BLaER1 treated with 17β-estradiol and CSF1 and Interleukin-3, amounts not matched to agents 10 nM and 100 nM (cell line): ENCODE results near the gene CDK6.

Experiments
- H3K27ac ChIP-seq, 11 experiments: shearing (Covaris generic); formaldehyde crosslinking; 2 replicates each; pipeline ENCODE4 v1.8.1; 2022
- H3K27me3 ChIP-seq, 11 experiments: shearing (Covaris generic); formaldehyde crosslinking; 2 replicates each; pipeline ENCODE4 v1.8.1; 2022
- H3K36me3 ChIP-seq, 11 experiments: shearing (Covaris generic); formaldehyde crosslinking; 2 replicates each; pipeline ENCODE4 v1.8.1; 2022
- H3K4me1 ChIP-seq, 10 experiments: shearing (Covaris generic); formaldehyde crosslinking; 2 replicates each; pipeline ENCODE4 v1.8.1; 2022
- H3K4me2 ChIP-seq, 11 experiments: shearing (Covaris generic); formaldehyde crosslinking; 2 replicates each; pipeline ENCODE4 v1.8.1; 2022
- H3K4me3 ChIP-seq, 10 experiments: shearing (Covaris generic); formaldehyde crosslinking; 2 replicates each; pipeline ENCODE4 v1.8.1; 2022
- H3K9ac ChIP-seq, 11 experiments: shearing (Covaris generic); formaldehyde crosslinking; 2 replicates each; pipeline ENCODE4 v1.8.1; 2022
- H3K9me3 ChIP-seq, 11 experiments: shearing (Covaris generic); formaldehyde crosslinking; replicated peaks in 1 of 11; 2 replicates each; pipeline ENCODE4 v1.8.1; 2022
- H4K20me1 ChIP-seq, 11 experiments: shearing (Covaris generic); formaldehyde crosslinking; 2 replicates each; pipeline ENCODE4 v1.8.1; 2022
- Cebpa-rat ChIP-seq, 11 experiments: shearing (Covaris generic); IDR thresholded peaks; 2 replicates each; pipeline ENCODE4 v1.8.1; 2022

Gene CDK6

DNA sequence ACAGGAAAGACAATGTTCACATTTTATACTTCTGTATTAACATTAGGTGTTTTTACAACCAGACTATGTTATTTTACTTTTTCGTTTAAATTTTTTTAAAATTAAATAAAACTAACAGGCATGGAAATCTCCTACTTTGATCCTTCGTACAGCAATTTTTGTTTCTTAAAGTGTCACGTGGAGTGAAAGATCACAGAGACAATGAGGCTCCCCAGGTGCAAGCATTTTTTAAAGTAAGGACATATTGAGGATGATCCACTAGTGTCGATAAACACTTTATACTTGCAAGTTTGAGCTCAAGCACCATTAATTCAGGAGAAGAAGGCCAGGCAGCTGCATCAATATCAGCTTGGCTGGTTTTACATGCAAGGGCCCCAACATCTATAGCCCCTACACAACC is 177.7 kb downstream of the CDK6 start:
- no peak overlapping the region for H3K4me2 ChIP-seq
- no peak overlapping the region for H3K27ac ChIP-seq
- no peak overlapping the region for H3K9ac ChIP-seq
- no peaks in the 10 kb centered on the region for H3K9me3 ChIP-seq
- H4K20me1 ChIP-seq: no peaks in the 10 kb centered on the region
- H3K36me3 ChIP-seq: peaks cover 0 to 34% (median 9%) of the 10 kb centered on the region in 11 experiments; a peak in 7 of 22 replicates
- no peak for TF ChIP-seq Cebpa-rat (IDR thresholded peaks at IDR 0.05)
- H3K4me1 ChIP-seq: peaks cover 0 to 13% (median 7%) of the 10 kb centered on the region in 10 experiments; a peak in 8 of 20 replicates
- no peak overlapping the region for H3K4me3 ChIP-seq
- no peaks in the 10 kb centered on the region for H3K27me3 ChIP-seq

DNA sequence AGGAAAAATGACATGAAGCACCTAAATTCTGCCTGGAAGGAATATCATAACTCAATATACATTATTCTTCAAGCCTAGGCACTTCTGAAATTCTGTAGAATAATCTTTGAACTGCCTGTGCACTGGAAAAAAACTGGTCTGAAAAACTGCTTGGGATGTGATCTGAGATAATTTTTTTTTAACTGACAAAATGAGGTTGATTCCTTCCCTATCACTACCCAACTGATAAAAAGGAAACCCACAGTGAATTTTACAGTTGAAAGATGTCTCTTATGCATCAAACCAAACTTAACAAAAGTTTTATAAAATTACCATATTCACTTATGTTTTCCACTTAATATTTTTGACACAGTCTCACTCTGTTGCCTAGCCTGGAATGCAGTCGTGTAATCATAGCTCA is 179.0 kb downstream of the CDK6 start:
- Histone ChIP-seq H3K9me3 (no peaks in the 10 kb centered on the region), H3K4me3 (no peak overlapping the region), H3K27me3 (no peaks in the 10 kb centered on the region), H3K36me3 (peaks cover 0 to 34% (median 9%) of the 10 kb centered on the region in 11 experiments; a peak in 7 of 22 replicates), H4K20me1 (no peaks in the 10 kb centered on the region), H3K9ac (no peak overlapping the region), H3K27ac (no peak overlapping the region), H3K4me2 (peak overlapping the region in 6 of 11 experiments; percentile 2 to 36 (median 14); a peak in 6 of 22 replicates), H3K4me1 (peaks cover 0 to 13% (median 7%) of the 10 kb centered on the region in 10 experiments; a peak in 8 of 20 replicates)
- no peak for TF ChIP-seq Cebpa-rat (IDR thresholded peaks at IDR 0.05)

DNA sequence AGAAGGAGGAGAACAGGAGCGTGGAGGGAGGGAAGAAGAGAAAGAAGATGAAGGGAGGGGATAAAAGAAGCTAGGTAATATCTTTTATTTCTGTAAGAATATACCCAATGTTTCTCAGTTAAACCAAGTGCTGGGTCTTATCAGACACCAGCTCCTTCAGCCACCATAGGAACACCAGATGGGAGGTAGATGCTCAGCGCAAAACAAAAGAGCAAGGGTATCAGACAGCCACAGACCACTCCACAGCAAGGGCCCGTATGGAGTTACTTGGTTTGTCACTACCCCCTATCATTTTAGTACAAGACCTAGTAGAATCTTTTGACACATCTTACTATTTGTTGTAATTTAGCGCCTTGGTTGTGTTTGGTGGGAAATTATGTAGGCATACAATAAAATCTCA is 180.3 kb downstream of the CDK6 start:
- Histone ChIP-seq H3K27ac (no peak overlapping the region), H3K4me1 (peaks cover 0 to 13% (median 3%) of the 10 kb centered on the region in 10 experiments; a peak in 6 of 20 replicates), H3K4me3 (no peak overlapping the region), H4K20me1 (no peaks in the 10 kb centered on the region), H3K9me3 (no peaks in the 10 kb centered on the region), H3K9ac (no peak overlapping the region), H3K4me2 (no peak overlapping the region), H3K36me3 (peaks cover 0 to 22% (median 7%) of the 10 kb centered on the region in 11 experiments; a peak in 6 of 22 replicates), H3K27me3 (no peaks in the 10 kb centered on the region)
- TF ChIP-seq Cebpa-rat (IDR thresholded peaks at IDR 0.05): no peak

DNA sequence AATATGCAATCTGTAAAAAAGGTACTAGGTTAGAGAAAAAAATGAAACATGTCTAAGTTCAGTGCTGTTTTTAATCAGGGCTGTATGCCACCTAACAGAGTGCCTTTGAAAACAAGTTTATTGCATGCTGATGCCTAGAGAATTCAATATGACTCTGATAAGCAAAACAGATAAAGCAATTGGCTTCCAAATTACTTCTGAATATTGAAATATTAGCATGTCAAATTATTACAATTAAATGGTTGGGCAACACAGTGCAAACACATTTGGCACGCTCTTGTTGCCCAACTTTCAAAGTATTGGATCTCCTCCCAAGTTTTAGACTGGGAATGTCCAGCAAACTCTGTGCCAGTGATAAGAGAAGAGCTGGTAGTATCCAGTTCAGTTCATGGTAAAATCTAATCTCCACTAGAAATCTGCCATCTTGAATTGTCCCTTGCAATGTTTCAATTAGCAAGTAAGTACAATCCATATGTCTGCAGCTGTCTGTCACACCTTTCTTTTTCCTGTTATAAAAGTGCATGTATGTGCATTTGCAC is 181.0 kb downstream of the CDK6 start:
- Histone ChIP-seq H3K36me3 (peaks cover 0 to 15% (median 2%) of the 10 kb centered on the region in 11 experiments; a peak in 4 of 22 replicates), H3K27me3 (no peaks in the 10 kb centered on the region)

DNA sequence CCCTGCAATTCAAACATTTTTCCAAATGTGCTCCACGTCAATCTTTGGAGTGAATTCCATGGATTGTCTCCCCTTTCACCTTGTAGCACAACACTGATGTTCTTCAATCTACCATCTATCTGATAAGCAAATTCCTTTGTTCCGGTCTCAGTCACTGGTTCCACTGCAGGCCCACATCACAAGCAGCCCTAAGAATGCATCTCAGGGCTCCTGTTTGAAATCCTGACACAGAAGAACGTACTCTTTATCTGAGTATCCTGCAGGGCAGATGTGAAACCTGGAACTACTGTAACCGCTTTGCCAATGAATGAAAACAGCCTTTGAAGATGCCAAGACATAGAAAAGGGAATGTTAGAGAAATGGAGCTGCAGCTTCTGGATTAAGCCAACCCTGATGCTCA is 183.2 kb downstream of the CDK6 start:
- H3K27ac ChIP-seq: no peak overlapping the region
- no peak overlapping the region for H3K4me2 ChIP-seq

More for the DNA sequence above, 181.0 kb downstream of the CDK6 start:
- H3K4me3 ChIP-seq: no peak overlapping the region
- no peaks in the 10 kb centered on the region for H4K20me1 ChIP-seq
- no peaks in the 10 kb centered on the region for H3K9me3 ChIP-seq
- no peak overlapping the region for H3K27ac ChIP-seq
- no peak overlapping the region for H3K9ac ChIP-seq
- no peak overlapping the region for H3K4me2 ChIP-seq
- peaks cover 0 to 13% (median 3%) of the 10 kb centered on the region in 10 experiments; a peak in 6 of 20 replicates for H3K4me1 ChIP-seq
- TF ChIP-seq Cebpa-rat (IDR thresholded peaks at IDR 0.05): no peak

DNA sequence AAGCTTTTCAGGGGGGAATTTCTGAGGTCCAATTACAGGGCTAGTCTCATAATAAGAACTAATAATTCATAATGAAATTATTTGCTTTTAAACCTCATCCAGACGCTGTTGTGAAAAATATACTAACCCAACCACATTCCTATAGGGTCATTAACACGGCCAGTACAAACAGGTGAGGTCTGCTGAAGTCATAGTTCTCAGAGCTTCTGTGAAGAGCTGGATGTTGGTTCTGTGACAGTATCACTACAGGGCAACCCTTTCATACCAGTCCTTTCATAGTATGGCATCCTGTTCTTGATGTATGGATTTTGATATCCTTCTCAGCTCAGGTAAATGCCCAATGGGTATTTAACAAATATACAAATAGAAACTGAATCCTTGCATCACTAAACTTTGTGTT is 183.8 kb downstream of the CDK6 start:
- Histone ChIP-seq H3K9ac (no peak overlapping the region), H3K27me3 (no peaks in the 10 kb centered on the region), H3K36me3 (peaks cover 0 to 6% (median 0%) of the 10 kb centered on the region in 11 experiments; a peak in 2 of 22 replicates)

More for the DNA sequence above, 183.2 kb downstream of the CDK6 start:
- Histone ChIP-seq H3K27me3 (no peaks in the 10 kb centered on the region), H3K9me3 (no peaks in the 10 kb centered on the region), H3K4me1 (peaks cover 0 to 17% (median 5%) of the 10 kb centered on the region in 10 experiments; a peak in 12 of 20 replicates), H3K9ac (no peak overlapping the region), H4K20me1 (no peaks in the 10 kb centered on the region), H3K4me3 (no peak overlapping the region), H3K36me3 (peaks cover 0 to 6% (median 0%) of the 10 kb centered on the region in 11 experiments; a peak in 2 of 22 replicates)
- no peak for TF ChIP-seq Cebpa-rat (IDR thresholded peaks at IDR 0.05)

DNA sequence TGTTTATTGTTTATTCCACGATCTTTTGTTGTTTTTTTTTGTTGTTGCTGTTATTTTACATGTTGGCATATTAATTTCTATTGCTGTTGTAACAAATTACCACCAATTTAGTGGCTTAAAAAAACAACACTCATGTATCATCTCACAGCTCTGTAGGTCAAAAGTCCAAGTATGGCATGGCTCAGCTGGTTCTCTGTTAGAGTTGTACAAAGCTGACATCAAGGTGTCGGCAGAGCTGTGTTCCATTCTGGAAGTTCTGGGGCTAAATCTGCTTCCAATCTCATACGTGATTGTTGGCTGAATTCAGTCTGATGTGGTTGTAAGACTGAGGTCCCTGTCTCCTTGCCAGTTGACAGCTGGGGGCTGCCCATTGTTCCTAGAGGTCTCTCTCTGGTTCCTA is 186.0 kb downstream of the CDK6 start:
- TF ChIP-seq Cebpa-rat (IDR thresholded peaks at IDR 0.05): no peak

More for the DNA sequence above, 183.8 kb downstream of the CDK6 start:
- Histone ChIP-seq H3K27ac (no peak overlapping the region), H4K20me1 (no peaks in the 10 kb centered on the region), H3K4me1 (peaks cover 4 to 17% (median 8%) of the 10 kb centered on the region in 10 experiments; a peak in 17 of 20 replicates), H3K9me3 (no peaks in the 10 kb centered on the region), H3K4me3 (no peak overlapping the region), H3K4me2 (no peak overlapping the region)
- no peak for TF ChIP-seq Cebpa-rat (IDR thresholded peaks at IDR 0.05)

DNA sequence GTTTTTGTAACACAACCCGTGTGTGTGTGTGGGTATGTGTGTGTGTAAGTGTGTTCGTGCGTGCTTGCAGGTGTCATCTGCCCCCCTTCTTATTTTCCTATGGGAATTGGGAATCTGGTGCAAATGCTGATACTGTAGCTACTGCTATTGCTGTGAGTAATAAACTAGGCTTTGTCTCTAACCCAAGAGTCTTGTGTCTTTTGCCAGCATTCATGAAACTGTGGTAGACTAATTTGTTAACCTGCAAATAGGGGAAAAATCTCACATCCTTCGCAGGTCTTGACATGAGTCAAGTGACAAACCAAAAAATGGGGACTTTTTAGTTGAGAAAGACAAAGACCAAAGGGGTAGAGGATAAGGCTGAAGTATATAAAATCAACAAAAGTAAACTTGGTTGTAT is 188.3 kb downstream of the CDK6 start:
- Histone ChIP-seq H3K4me3 (no peak overlapping the region), H4K20me1 (no peaks in the 10 kb centered on the region), H3K27ac (peak overlapping the region in 4 of 11 experiments; percentile 78 to 82 (median 80); a peak in 7 of 22 replicates), H3K4me2 (peak overlapping the region in 8 of 11 experiments; percentile 74 to 88 (median 84); a peak in 15 of 22 replicates), H3K9ac (no peak overlapping the region), H3K4me1 (peaks cover 44 to 56% (median 52%) of the 10 kb centered on the region in 10 experiments), H3K9me3 (peaks cover 0 to 4% (median 0%) of the 10 kb centered on the region in 11 experiments; a peak in 4 of 22 replicates), H3K36me3 (peaks cover 0 to 3% (median 0%) of the 10 kb centered on the region in 11 experiments; a peak in 2 of 22 replicates), H3K27me3 (no peaks in the 10 kb centered on the region)
- TF ChIP-seq Cebpa-rat (IDR thresholded peaks at IDR 0.05): no peak

More for the DNA sequence above, 186.0 kb downstream of the CDK6 start:
- Histone ChIP-seq H3K36me3 (peaks cover 0 to 6% (median 0%) of the 10 kb centered on the region in 11 experiments; a peak in 1 of 22 replicates), H3K27me3 (no peaks in the 10 kb centered on the region), H4K20me1 (no peaks in the 10 kb centered on the region), H3K4me3 (no peak overlapping the region), H3K4me1 (peaks cover 25 to 33% (median 28%) of the 10 kb centered on the region in 10 experiments), H3K27ac (no peak overlapping the region), H3K9ac (no peak overlapping the region), H3K4me2 (no peak overlapping the region), H3K9me3 (no peaks in the 10 kb centered on the region)

DNA sequence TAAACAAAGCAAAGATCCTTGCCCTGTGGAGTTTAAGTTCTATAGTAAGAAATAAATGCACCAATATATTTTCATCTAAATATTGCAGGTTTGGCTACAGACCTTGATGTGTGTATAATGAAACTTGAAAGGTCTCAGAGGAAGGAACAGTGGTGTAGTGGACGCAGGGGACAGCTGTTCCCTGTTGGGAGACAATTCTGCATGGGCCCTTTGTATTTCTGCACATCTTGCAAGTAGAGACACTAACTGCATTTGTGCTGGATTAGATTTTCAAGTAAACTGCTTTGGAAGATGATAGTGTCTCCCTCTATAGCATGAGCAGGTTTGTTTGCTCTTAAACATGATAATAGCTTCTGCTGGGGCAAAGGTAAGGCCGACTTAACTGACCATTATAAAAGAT is 188.7 kb downstream of the CDK6 start:
- Histone ChIP-seq H3K4me2 (peak overlapping the region in 10 of 11 experiments; percentile 74 to 88 (median 83); a peak in 18 of 22 replicates), H3K4me3 (no peak overlapping the region), H3K36me3 (peaks cover 0 to 8% (median 0%) of the 10 kb centered on the region in 11 experiments; a peak in 2 of 22 replicates), H3K9ac (no peak overlapping the region), H3K4me1 (peaks cover 47 to 60% (median 56%) of the 10 kb centered on the region in 10 experiments), H4K20me1 (no peaks in the 10 kb centered on the region), H3K27ac (peak overlapping the region in 6 of 11 experiments; percentile 64 to 82 (median 78); a peak in 9 of 22 replicates), H3K27me3 (no peaks in the 10 kb centered on the region), H3K9me3 (peaks cover 0 to 8% (median 0%) of the 10 kb centered on the region in 11 experiments; a peak in 5 of 22 replicates)
- no peak for TF ChIP-seq Cebpa-rat (IDR thresholded peaks at IDR 0.05)
